OCI-LY1 (cell line): Measurements from ENCODE around the gene CUEDC1.

ENCODE experiments used
- H2AFZ ChIP-seq: fragments of 200-600 bp; sonication (generic), shearing (Covaris generic); 2 replicates; pipeline ENCODE4 v1.6.0; 2014; ENCODE audit warnings: antibody characterized with exemption, mild to moderate bottlenecking, low read length
- H3F3A ChIP-seq: fragments of 200-600 bp; sonication (generic), shearing (Covaris generic); 2 replicates; pipeline ENCODE4 v1.6.0; 2014; ENCODE audit warnings: mild to moderate bottlenecking, antibody characterized with exemption, low read length, moderate library complexity; ENCODE audit not compliant: insufficient read depth
- H3K27ac ChIP-seq: fragments of 200-600 bp; sonication (generic); 2 replicates; pipeline ENCODE4 v1.5.1; 2014; ENCODE audit warnings: low read length, mixed run types, mild to moderate bottlenecking, low read depth; ENCODE audit not compliant: poor library complexity, severe bottlenecking
- H3K27me3 ChIP-seq: fragments of 200-600 bp; sonication (generic); 2 replicates; pipeline ENCODE4 v1.6.0; 2014; ENCODE audit warnings: antibody characterized with exemption, mild to moderate bottlenecking, low read length, moderate library complexity; ENCODE audit not compliant: insufficient read depth
- H3K36me3 ChIP-seq: fragments of 200-600 bp; sonication (generic); 2 replicates; pipeline ENCODE4 v1.6.1; 2014; ENCODE audit warnings: mild to moderate bottlenecking, antibody characterized with exemption, low read length, moderate library complexity, mixed read lengths; ENCODE audit not compliant: insufficient read depth
- H3K4me1 ChIP-seq: fragments of 200-600 bp; sonication (generic); 2 replicates; pipeline ENCODE4 v1.5.1; 2014; ENCODE audit warnings: mild to moderate bottlenecking, low read length, moderate library complexity; ENCODE audit not compliant: insufficient read depth, severe bottlenecking
- H3K4me2 ChIP-seq: fragments of 200-600 bp; sonication (generic), shearing (Covaris generic); 2 replicates; pipeline ENCODE4 v1.6.1; 2014; ENCODE audit warnings: low read length
- H3K4me3 ChIP-seq: fragments of 200-600 bp; sonication (generic); 2 replicates; pipeline ENCODE4 v1.5.1; 2014; ENCODE audit warnings: low read length, low read depth, mild to moderate bottlenecking, mixed read lengths; ENCODE audit not compliant: poor library complexity, severe bottlenecking
- H3K79me2 ChIP-seq: fragments of 200-600 bp; shearing (Covaris generic); 2 replicates; pipeline ENCODE4 v1.6.1; 2016; ENCODE audit warnings: mixed run types, low read length, mixed read lengths; ENCODE audit not compliant: insufficient read depth
- H3K9ac ChIP-seq: fragments of 200-600 bp; sonication (generic), shearing (Covaris generic); 2 replicates; pipeline ENCODE4 v1.6.1; 2014; ENCODE audit warnings: mild to moderate bottlenecking, low read length, mixed read lengths
- H3K9me2 ChIP-seq: fragments of 200-600 bp; sonication (generic), shearing (Covaris generic); 2 replicates; pipeline ENCODE4 v1.6.1; 2014; ENCODE audit warnings: low read depth, mild to moderate bottlenecking, low read length, mixed read lengths
- H3K9me3 ChIP-seq: fragments of 200-600 bp; shearing (Covaris generic); 2 replicates; pipeline ENCODE4 v1.6.1; 2014; ENCODE audit warnings: low read length, mixed read lengths
- H4K20me1 ChIP-seq: fragments of 200-600 bp; sonication (generic), shearing (Covaris generic); 2 replicates; pipeline ENCODE4 v1.6.0; 2016; ENCODE audit warnings: mild to moderate bottlenecking, low read length; ENCODE audit not compliant: insufficient read depth
- EZH2 ChIP-seq: fragments of 200-600 bp; sonication (generic), shearing (Covaris generic); IDR thresholded peaks from 2 replicates; pipeline ENCODE4 v1.8.0; 2017; ENCODE audit warnings: borderline replicate concordance, mixed run types, mild to moderate bottlenecking, antibody characterized with exemption, low read length, moderate library complexity, mixed read lengths
- TF ChIP-seq, protein P1 (sequence below): fragments of 200-600 bp; sonication (generic), shearing (Covaris generic); IDR thresholded peaks from 2 replicates; pipeline ENCODE4 v1.5.1; 2017; ENCODE audit warnings: mild to moderate bottlenecking, antibody characterized with exemption, low read length, moderate library complexity, mixed read lengths

CUEDC1 gene

DNA sequence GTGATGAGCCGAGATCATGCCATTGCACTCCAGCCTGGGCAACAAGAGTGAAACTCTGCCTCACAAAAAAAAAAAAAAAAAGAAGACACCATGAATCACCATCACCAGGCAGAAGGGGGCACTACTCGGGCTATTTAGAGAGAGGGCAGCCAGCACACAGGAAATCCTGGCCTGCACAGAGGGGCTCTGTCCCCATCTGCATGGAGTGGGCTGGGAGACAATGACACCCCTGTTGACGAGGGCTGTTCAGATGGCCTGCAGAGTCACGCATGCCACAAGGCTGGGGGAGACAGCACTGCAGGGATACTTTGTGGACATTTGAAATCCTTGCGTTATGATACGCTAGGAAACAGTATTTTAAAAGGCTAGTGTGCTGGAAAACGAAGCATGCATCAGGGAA, 48.3 kb downstream of the CUEDC1 start:
- TF ChIP-seq, protein P1, sequence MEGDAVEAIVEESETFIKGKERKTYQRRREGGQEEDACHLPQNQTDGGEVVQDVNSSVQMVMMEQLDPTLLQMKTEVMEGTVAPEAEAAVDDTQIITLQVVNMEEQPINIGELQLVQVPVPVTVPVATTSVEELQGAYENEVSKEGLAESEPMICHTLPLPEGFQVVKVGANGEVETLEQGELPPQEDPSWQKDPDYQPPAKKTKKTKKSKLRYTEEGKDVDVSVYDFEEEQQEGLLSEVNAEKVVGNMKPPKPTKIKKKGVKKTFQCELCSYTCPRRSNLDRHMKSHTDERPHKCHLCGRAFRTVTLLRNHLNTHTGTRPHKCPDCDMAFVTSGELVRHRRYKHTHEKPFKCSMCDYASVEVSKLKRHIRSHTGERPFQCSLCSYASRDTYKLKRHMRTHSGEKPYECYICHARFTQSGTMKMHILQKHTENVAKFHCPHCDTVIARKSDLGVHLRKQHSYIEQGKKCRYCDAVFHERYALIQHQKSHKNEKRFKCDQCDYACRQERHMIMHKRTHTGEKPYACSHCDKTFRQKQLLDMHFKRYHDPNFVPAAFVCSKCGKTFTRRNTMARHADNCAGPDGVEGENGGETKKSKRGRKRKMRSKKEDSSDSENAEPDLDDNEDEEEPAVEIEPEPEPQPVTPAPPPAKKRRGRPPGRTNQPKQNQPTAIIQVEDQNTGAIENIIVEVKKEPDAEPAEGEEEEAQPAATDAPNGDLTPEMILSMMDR, result peak; percentile 25; the same call in 1 of the 2 replicates
- TF ChIP-seq EZH2, result no peak
- Histone ChIP-seq H3K4me3 (no peak overlapping the region), H3K9me2 (no peaks in the 10 kb centered on the region), H3K27me3 (peaks cover 4% of the 10 kb centered on the region; the same call in 1 of the 2 replicates), H4K20me1 (no peaks in the 10 kb centered on the region), H3K9me3 (no peaks in the 10 kb centered on the region), H2AFZ (no peak overlapping the region), H3K79me2 (no peaks in the 10 kb centered on the region), H3K9ac (no peak overlapping the region), H3K27ac (no peak overlapping the region), H3K4me1 (peaks cover 17% of the 10 kb centered on the region), H3K36me3 (no peaks in the 10 kb centered on the region), H3F3A (no peaks in the 10 kb centered on the region), H3K4me2 (no peak overlapping the region)

DNA sequence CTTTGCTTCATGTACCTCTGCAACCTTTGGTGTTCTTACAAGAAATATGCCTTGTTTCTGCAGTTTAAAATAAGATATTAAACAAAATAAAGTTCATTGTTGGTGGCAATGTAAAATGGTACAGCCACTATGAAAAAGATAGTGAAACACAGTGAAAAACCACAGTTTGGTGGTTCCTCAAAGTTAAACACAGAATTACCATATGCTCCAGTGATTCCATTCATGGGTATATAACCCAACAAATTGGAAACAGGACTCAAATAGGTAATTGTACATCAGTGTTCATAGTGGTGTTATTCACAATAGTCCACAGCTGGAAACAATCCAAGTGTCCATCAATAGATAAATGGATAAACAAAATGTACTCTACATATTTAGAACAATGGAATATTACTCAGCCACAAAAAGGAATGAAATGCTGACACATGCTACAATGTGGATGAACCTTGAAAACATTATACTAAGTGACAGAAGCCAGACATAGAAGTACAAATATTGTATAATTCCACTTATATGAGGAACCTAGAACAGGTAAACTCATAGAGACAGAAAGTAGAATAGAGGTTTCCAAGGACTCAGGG, 49.2 kb downstream of the CUEDC1 start:
- no peaks in the 10 kb centered on the region for H3K79me2 ChIP-seq
- H3F3A ChIP-seq, result no peaks in the 10 kb centered on the region
- no peak overlapping the region for H3K9ac ChIP-seq
- no peak overlapping the region for H3K4me3 ChIP-seq
- H3K36me3 ChIP-seq, result no peaks in the 10 kb centered on the region
- H3K4me1 ChIP-seq, result peaks cover 17% of the 10 kb centered on the region
- H2AFZ ChIP-seq, result no peak overlapping the region
- no peak overlapping the region for H3K4me2 ChIP-seq
- no peaks in the 10 kb centered on the region for H4K20me1 ChIP-seq
- H3K27me3 ChIP-seq, result peaks cover 3% of the 10 kb centered on the region; the same call in 1 of the 2 replicates
- no peak for TF ChIP-seq EZH2
- TF ChIP-seq, protein P1, result no peak
- no peaks in the 10 kb centered on the region for H3K9me3 ChIP-seq
- H3K27ac ChIP-seq, result no peak overlapping the region
- H3K9me2 ChIP-seq, result no peaks in the 10 kb centered on the region

DNA sequence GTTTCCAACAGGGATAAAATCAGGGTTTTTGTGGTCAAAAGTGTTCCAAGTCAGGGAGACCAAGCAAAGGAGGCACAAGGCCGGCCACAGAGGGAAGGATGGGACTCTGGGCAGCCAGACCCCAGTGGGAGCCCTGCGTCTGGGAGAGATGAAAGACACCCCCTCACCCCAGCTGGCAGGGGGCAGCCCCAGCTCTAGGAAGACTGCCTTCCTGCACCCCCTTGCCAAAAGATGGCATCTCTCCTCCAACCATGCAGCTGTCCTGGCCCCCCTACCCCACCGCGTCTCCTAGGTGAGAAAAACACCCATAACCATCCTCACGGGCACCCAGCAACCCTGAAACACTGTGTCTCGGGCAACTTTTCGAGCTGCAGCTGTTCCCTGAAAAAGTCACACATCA, 51.3 kb downstream of the CUEDC1 start:
- Histone ChIP-seq H4K20me1 (no peaks in the 10 kb centered on the region), H3F3A (no peaks in the 10 kb centered on the region), H3K4me3 (no peak overlapping the region), H3K27ac (no peak overlapping the region), H3K9me3 (no peaks in the 10 kb centered on the region), H3K36me3 (no peaks in the 10 kb centered on the region), H3K9ac (no peak overlapping the region), H2AFZ (no peak overlapping the region), H3K4me2 (no peak overlapping the region), H3K27me3 (no peaks in the 10 kb centered on the region), H3K79me2 (no peaks in the 10 kb centered on the region), H3K9me2 (no peaks in the 10 kb centered on the region), H3K4me1 (peaks cover 17% of the 10 kb centered on the region)
- TF ChIP-seq EZH2, result no peak
- TF ChIP-seq, protein P1, result no peak
